DND-41 (cell line): ENCODE measurements around the gene UNCX.

ENCODE experiments used
- ATAC-seq: fragments of 200-7000 bp; cut with Tn5 transposase; 3 replicates; pipeline ENCODE4 v1.9.1; 2021; ENCODE audit warnings: low read depth; ENCODE audit not compliant: insufficient read depth
- DNase-seq: peaks from one replicate; pipeline ENCODE4 v3.0.0-alpha.2; 2020
- H2AFZ ChIP-seq: 2 replicates; pipeline ENCODE4 v1.6.0; 2012; ENCODE audit warnings: low read depth, low read length
- H3K27ac ChIP-seq: 2 replicates; pipeline ENCODE4 v1.5.1; 2012; ENCODE audit warnings: low read length, inconsistent platforms
- H3K27me3 ChIP-seq: fragments of 200-600 bp; sonication (generic); 2 replicates; pipeline ENCODE4 v1.6.0; 2012; ENCODE audit warnings: low read length, mild to moderate bottlenecking, inconsistent platforms; ENCODE audit not compliant: insufficient read depth, poor library complexity
- H3K36me3 ChIP-seq: 2 replicates; pipeline ENCODE4 v1.5.1; 2012; ENCODE audit warnings: low read length, inconsistent platforms; ENCODE audit not compliant: insufficient read depth
- H3K4me1 ChIP-seq: 2 replicates; pipeline ENCODE4 v1.5.1; 2012; ENCODE audit warnings: mild to moderate bottlenecking, low read length; ENCODE audit not compliant: insufficient read depth
- H3K4me2 ChIP-seq: 2 replicates; pipeline ENCODE4 v1.6.0; 2012; ENCODE audit warnings: mild to moderate bottlenecking, moderate library complexity, low read length, inconsistent platforms; ENCODE audit not compliant: insufficient read depth
- H3K4me3 ChIP-seq, 2 experiments: fragments of 200-600 bp in 1 of 2; shearing (Covaris generic) in 1 of 2; 2 replicates each; pipeline ENCODE4 v1.5.1; 2012 to 2016; ENCODE audit warnings: inconsistent platforms in 2 of 2, low read length in 2 of 2, mild to moderate bottlenecking in 2 of 2, low read depth in 1 of 2, moderate library complexity in 1 of 2
- H3K79me2 ChIP-seq: 2 replicates; pipeline ENCODE4 v1.6.0; 2012; ENCODE audit warnings: low read length, inconsistent platforms; ENCODE audit not compliant: insufficient read depth
- H3K9ac ChIP-seq: 2 replicates; pipeline ENCODE4 v1.6.0; 2012; ENCODE audit warnings: low read depth, mild to moderate bottlenecking, inconsistent platforms, low read length, moderate library complexity
- H3K9me3 ChIP-seq: 2 replicates; pipeline ENCODE4 v1.5.1; 2012; ENCODE audit warnings: low read length, moderate library complexity, mild to moderate bottlenecking, inconsistent platforms; ENCODE audit not compliant: insufficient read depth, severe bottlenecking
- H4K20me1 ChIP-seq: 2 replicates; pipeline ENCODE4 v1.6.0; 2012; ENCODE audit warnings: low read length; ENCODE audit not compliant: insufficient read depth
- EZH2 ChIP-seq: IDR thresholded peaks from 3 replicates; pipeline ENCODE4 v1.6.1; 2012; ENCODE audit warnings: borderline replicate concordance, low read depth, mild to moderate bottlenecking, moderate library complexity, low read length, inconsistent platforms; ENCODE audit not compliant: severe bottlenecking
- TF ChIP-seq, protein P1 (sequence below): IDR thresholded peaks from 2 replicates; pipeline ENCODE4 v1.5.1; 2012; ENCODE audit warnings: borderline replicate concordance, low read length, moderate library complexity, mild to moderate bottlenecking; ENCODE audit not compliant: poor library complexity, severe bottlenecking; ENCODE audit errors: extremely low read depth

The UNCX gene

DNA sequence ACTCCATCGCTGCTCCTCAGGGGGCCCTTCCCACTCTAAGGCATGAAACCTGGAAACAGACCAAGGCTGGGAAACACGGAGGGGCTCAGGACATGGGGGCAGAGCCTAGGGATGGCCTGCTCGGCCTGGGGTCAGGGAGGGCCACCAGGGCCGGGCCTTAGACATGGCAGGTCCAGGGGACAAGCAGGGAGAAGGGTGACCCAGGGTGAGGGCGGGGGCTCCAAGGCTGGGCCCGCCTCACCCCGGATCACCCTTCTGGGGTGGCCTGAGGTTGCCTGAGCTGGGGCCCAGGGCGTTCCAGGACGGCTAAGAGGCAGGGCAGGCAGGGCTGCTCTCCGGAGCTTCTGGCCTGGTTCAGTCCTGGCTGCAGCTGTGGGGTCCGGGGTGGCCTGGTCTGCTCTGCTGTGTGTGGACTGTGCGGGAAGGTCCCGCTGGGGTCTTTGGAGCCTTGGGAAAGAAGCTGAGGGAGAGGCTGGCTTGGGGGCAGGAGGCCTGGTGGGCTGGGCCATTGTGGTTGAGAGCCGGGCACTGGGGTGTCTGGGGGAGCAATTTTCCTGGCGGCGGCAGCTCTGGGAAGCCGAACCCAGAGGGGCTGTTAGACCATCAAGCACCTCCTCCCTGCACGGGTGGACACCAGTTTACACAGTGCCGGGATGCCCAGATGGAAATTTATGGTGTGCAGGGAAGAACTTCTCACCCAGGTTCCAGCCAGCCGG lies 52.2 kb downstream of the UNCX start:
- H3K27ac ChIP-seq, result no peak overlapping the region
- H4K20me1 ChIP-seq, result no peaks in the 10 kb centered on the region
- no peak overlapping the region for H3K9ac ChIP-seq

DNA sequence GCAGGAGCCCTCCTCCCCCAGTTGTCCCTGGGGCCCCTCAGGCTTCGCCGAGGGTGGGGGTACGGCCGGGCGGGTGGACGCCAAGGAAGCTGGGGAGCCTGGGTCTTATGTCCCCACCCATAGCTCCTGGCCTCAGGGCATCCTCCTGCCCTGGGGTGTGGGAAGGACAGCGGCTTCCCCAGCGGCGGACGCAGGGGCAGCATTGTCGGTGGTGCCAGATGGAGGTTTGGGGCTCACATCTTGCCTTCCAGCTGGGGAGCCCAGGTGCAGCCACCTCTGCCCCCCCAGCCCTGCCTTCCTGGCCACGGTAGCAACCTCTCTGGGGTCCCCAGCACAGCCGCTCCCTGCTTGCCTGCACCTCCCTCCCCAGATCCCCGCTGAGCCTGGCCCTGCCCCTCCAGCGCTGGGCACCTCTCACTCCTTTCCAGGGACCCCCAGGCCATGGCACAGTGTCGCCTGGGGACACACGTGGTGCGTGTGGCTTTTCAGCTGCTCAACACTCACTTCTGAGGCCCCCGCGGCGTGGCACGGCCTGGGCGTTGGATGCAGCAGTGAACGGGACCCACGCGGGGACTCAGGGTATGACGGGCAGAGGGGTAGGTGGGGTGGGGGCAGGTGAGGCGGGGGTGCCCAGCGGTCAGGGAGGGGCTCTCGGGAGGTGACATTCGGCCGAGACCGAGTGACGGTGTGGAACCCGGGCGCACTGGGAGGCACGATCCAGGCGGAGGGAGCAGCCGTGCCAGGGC lies 53.1 kb downstream of the UNCX start:
- DNase-seq (no peak), ATAC-seq (no peak)
- no peak overlapping the region for H3K4me3 ChIP-seq
- no peak overlapping the region for H3K27ac ChIP-seq
- H3K9me3 ChIP-seq, result no peaks in the 10 kb centered on the region
- H3K4me1 ChIP-seq, result no peaks in the 10 kb centered on the region
- H3K36me3 ChIP-seq, result no peaks in the 10 kb centered on the region
- no peaks in the 10 kb centered on the region for H3K27me3 ChIP-seq
- no peak overlapping the region for H3K9ac ChIP-seq
- no peak for TF ChIP-seq EZH2
- TF ChIP-seq, protein P1, sequence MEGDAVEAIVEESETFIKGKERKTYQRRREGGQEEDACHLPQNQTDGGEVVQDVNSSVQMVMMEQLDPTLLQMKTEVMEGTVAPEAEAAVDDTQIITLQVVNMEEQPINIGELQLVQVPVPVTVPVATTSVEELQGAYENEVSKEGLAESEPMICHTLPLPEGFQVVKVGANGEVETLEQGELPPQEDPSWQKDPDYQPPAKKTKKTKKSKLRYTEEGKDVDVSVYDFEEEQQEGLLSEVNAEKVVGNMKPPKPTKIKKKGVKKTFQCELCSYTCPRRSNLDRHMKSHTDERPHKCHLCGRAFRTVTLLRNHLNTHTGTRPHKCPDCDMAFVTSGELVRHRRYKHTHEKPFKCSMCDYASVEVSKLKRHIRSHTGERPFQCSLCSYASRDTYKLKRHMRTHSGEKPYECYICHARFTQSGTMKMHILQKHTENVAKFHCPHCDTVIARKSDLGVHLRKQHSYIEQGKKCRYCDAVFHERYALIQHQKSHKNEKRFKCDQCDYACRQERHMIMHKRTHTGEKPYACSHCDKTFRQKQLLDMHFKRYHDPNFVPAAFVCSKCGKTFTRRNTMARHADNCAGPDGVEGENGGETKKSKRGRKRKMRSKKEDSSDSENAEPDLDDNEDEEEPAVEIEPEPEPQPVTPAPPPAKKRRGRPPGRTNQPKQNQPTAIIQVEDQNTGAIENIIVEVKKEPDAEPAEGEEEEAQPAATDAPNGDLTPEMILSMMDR, result no peak
- H4K20me1 ChIP-seq, result no peaks in the 10 kb centered on the region
- no peak overlapping the region for H2AFZ ChIP-seq
- H3K79me2 ChIP-seq, result no peaks in the 10 kb centered on the region
- H3K4me2 ChIP-seq, result no peak overlapping the region

More for the DNA sequence above, 52.2 kb downstream of the UNCX start:
- Histone ChIP-seq H3K4me3 (no peak overlapping the region), H3K27me3 (no peaks in the 10 kb centered on the region), H3K79me2 (no peaks in the 10 kb centered on the region), H3K4me1 (no peaks in the 10 kb centered on the region), H3K36me3 (no peaks in the 10 kb centered on the region), H3K4me2 (no peak overlapping the region), H3K9me3 (no peaks in the 10 kb centered on the region), H2AFZ (no peak overlapping the region)
- no peak for ATAC-seq
- no peak for DNase-seq
- TF ChIP-seq, protein P1, result no peak
- TF ChIP-seq EZH2, result no peak
